ENCODE measurements around the gene CR2. TPM values are rescaled to one million over a fixed set of nuclear protein-coding genes. Genes with fewer than 3 reads are reported as not detected.
A peak's percentile ranks its signal among the peaks of the same experiment; 100 is the strongest.

The CR2 gene
- total RNA-seq, 1 experiment from 2014 or later = not detected

GRCh38 chr1:207405814-207406213 is 48.3 kb upstream of the CR2 start:
- DNase-seq = peak; percentile 28
- Histone ChIP-seq H2AFZ (ENCODE audit: low read length) (no peak overlapping the region), H3K27me3 (ENCODE audit: low read length) (peaks cover 25% of the 10 kb centered on the region), H3K4me2 (ENCODE audit: low read length) (no peak overlapping the region), H3K79me2 (ENCODE audit: low read length) (no peaks in the 10 kb centered on the region), H3K9ac (ENCODE audit: low read length) (no peak overlapping the region), H4K20me1 (ENCODE audit: low read length) (no peaks in the 10 kb centered on the region), H3K9me2 (replicated peaks; ENCODE audit: low read length) (no peaks in the 10 kb centered on the region), H3K4me1 (ENCODE audit: insufficient read depth, low read length) (no peaks in the 10 kb centered on the region), H3K4me3 (ENCODE audit: low read length) (no peak overlapping the region), H3K27ac (ENCODE audit: low read length) (no peak overlapping the region), H3K36me3 (ENCODE audit: low read depth, low read length) (no peaks in the 10 kb centered on the region), H3F3A (ENCODE audit: low read length, unreplicated experiment) (no peaks in the 10 kb centered on the region), H3K9me3 (ENCODE audit: low read length) (no peaks in the 10 kb centered on the region)
- ATAC-seq = no peak
- intact Hi-C loops (cut with micrococcal nuclease) = loop anchor here (1.0 kb wide), 5 partner anchors 84 to 322 kb away; no protein-coding TSS in a partner anchor
- TF ChIP-seq CTCF (conservative IDR thresholded peaks at IDR 0.05; ENCODE audit: low read depth, low read length) (no peak), EZH2phosphoT487 (IDR thresholded peaks at IDR 0.05; ENCODE audit: borderline replicate concordance, low read length) (no peak), EZH2 (IDR thresholded peaks at IDR 0.05; ENCODE audit: low read length, unreplicated experiment) (no peak)
- BruUV-seq (replicated peaks) = no TSS peak
- ChIA-PET CTCF (interaction anchor here (0.6 to 1.9 kb wide), 7 partner anchors 71 to 378 kb away, joined by 4 to 20 read pairs (median 5); partner anchors contain the start of gene CD55), POLR2A (ENCODE audit: unreplicated experiment) (no interaction called here)

- H3K4me1 ChIP-seq (ENCODE audit: insufficient read depth, low read length) = no peaks in the 10 kb centered on the region
- ChIA-PET CTCF (interaction anchor here (0.5 kb wide), 1 partner anchor 56 kb away, joined by 3 read pairs; no protein-coding TSS in a partner anchor), POLR2A (ENCODE audit: unreplicated experiment) (no interaction called here)
- no peaks in the 10 kb centered on the region for H3F3A ChIP-seq (ENCODE audit: low read length, unreplicated experiment)
- no peak overlapping the region for H3K9ac ChIP-seq (ENCODE audit: low read length)
- BruUV-seq (replicated peaks) = no TSS peak
- DNase-seq (peak; percentile 27), ATAC-seq (no peak)
- no peak overlapping the region for H2AFZ ChIP-seq (ENCODE audit: low read length)
- H3K27ac ChIP-seq (ENCODE audit: low read length) = no peak overlapping the region
- no peaks in the 10 kb centered on the region for H3K9me2 ChIP-seq (replicated peaks; ENCODE audit: low read length)
- H3K4me2 ChIP-seq (ENCODE audit: low read length) = no peak overlapping the region
- peaks cover 25% of the 10 kb centered on the region for H3K27me3 ChIP-seq (ENCODE audit: low read length)
- intact Hi-C loops (cut with micrococcal nuclease) = no loop called here
- no peak overlapping the region for H3K4me3 ChIP-seq (ENCODE audit: low read length)
- no peaks in the 10 kb centered on the region for H4K20me1 ChIP-seq (ENCODE audit: low read length)
- TF ChIP-seq EZH2phosphoT487 (IDR thresholded peaks at IDR 0.05; ENCODE audit: borderline replicate concordance, low read length) = no peak
- no peak for TF ChIP-seq EZH2 (IDR thresholded peaks at IDR 0.05; ENCODE audit: low read length, unreplicated experiment)
- TF ChIP-seq CTCF (conservative IDR thresholded peaks at IDR 0.05; ENCODE audit: low read depth, low read length) = no peak
- no peaks in the 10 kb centered on the region for H3K9me3 ChIP-seq (ENCODE audit: low read length)
- H3K36me3 ChIP-seq (ENCODE audit: low read depth, low read length) = no peaks in the 10 kb centered on the region
- no peaks in the 10 kb centered on the region for H3K79me2 ChIP-seq (ENCODE audit: low read length)
Measured at GRCh38 chr1:207407655-207408260, 46.4 kb upstream of the CR2 start.

- H3K27ac ChIP-seq (ENCODE audit: low read length) = no peak overlapping the region
- DNase-seq (no peak), ATAC-seq (no peak)
- no peak overlapping the region for H2AFZ ChIP-seq (ENCODE audit: low read length)
- intact Hi-C loops (cut with micrococcal nuclease) = no loop called here
- H3K4me3 ChIP-seq (ENCODE audit: low read length) = no peak overlapping the region
- H3K79me2 ChIP-seq (ENCODE audit: low read length) = no peaks in the 10 kb centered on the region
- BruUV-seq (replicated peaks) = no TSS peak
- H3K9me2 ChIP-seq (replicated peaks; ENCODE audit: low read length) = no peaks in the 10 kb centered on the region
- H3K27me3 ChIP-seq (ENCODE audit: low read length) = peaks cover 36% of the 10 kb centered on the region
- no peaks in the 10 kb centered on the region for H4K20me1 ChIP-seq (ENCODE audit: low read length)
- no peaks in the 10 kb centered on the region for H3K9me3 ChIP-seq (ENCODE audit: low read length)
- TF ChIP-seq EZH2phosphoT487 (IDR thresholded peaks at IDR 0.05; ENCODE audit: borderline replicate concordance, low read length) (no peak), CTCF (conservative IDR thresholded peaks at IDR 0.05; ENCODE audit: low read depth, low read length) (no peak)
- H3K36me3 ChIP-seq (ENCODE audit: low read depth, low read length) = no peaks in the 10 kb centered on the region
- POLR2A ChIA-PET (ENCODE audit: unreplicated experiment) = interaction anchor here (0.6 kb wide), 1 partner anchor 23 kb away, joined by 6 read pairs; no protein-coding TSS in a partner anchor
- H3F3A ChIP-seq (ENCODE audit: low read length, unreplicated experiment) = no peaks in the 10 kb centered on the region
- H3K4me2 ChIP-seq (ENCODE audit: low read length) = no peak overlapping the region
- H3K9ac ChIP-seq (ENCODE audit: low read length) = no peak overlapping the region
- H3K4me1 ChIP-seq (ENCODE audit: insufficient read depth, low read length) = no peaks in the 10 kb centered on the region
- CTCF ChIA-PET = interaction anchor here (0.6 kb wide), 1 partner anchor 207 kb away, joined by 3 read pairs; no protein-coding TSS in a partner anchor
Measured at GRCh38 chr1:207412845-207413244, 41.3 kb upstream of the CR2 start.
